Measurements from ENCODE around the gene PTPRD.

PTPRD gene

GRCh38 chr9:8905731-8906130 lies 1707.1 kb downstream of the PTPRD start:
- TF ChIP-seq CTCF (conservative IDR thresholded peaks at IDR 0.05; ENCODE audit: low read length): no peak
- TF ChIP-seq EZH2phosphoT487 (IDR thresholded peaks at IDR 0.05; ENCODE audit: borderline replicate concordance): no peak
- Histone ChIP-seq H3K27me3 (ENCODE audit: insufficient read depth, low read length, poor library complexity, severe bottlenecking) (no peaks in the 10 kb centered on the region), H3K9me2 (replicated peaks; ENCODE audit: low read depth, low read length) (no peaks in the 10 kb centered on the region), H3K36me3 (ENCODE audit: insufficient read depth, low read length) (no peaks in the 10 kb centered on the region), H3K4me2 (ENCODE audit: low read depth, low read length, poor library complexity, severe bottlenecking) (no peak overlapping the region), H3K4me3 (ENCODE audit: low read length, poor library complexity, severe bottlenecking) (no peak overlapping the region), H3F3A (ENCODE audit: low read depth) (0 out of 2 replicates have a peak, but pooled peaks cover 4% of the 10 kb centered on the region), H3K4me1 (ENCODE audit: insufficient read depth, low read length, poor library complexity, severe bottlenecking) (no peaks in the 10 kb centered on the region), H4K20me1 (ENCODE audit: insufficient read depth, low read length, poor library complexity, severe bottlenecking) (no peaks in the 10 kb centered on the region), H3K9me3 (ENCODE audit: insufficient read depth, low read depth, low read length) (peaks cover 12% of the 10 kb centered on the region), H3K79me2 (ENCODE audit: insufficient read depth, low read length) (no peaks in the 10 kb centered on the region), H2AFZ (ENCODE audit: low read length) (no peak overlapping the region), H3K9ac (ENCODE audit: low read depth, low read length, poor library complexity, severe bottlenecking) (no peak overlapping the region)

- no peak overlapping the region for H2AFZ ChIP-seq (ENCODE audit: low read length)
- no peaks in the 10 kb centered on the region for H3K9me2 ChIP-seq (replicated peaks; ENCODE audit: low read depth, low read length)
- no peaks in the 10 kb centered on the region for H3K36me3 ChIP-seq (ENCODE audit: insufficient read depth, low read length)
- H3K9me3 ChIP-seq (ENCODE audit: insufficient read depth, low read depth, low read length): peaks cover 12% of the 10 kb centered on the region
- no peak overlapping the region for H3K9ac ChIP-seq (ENCODE audit: low read depth, low read length, poor library complexity, severe bottlenecking)
- H3F3A ChIP-seq (ENCODE audit: low read depth): 0 out of 2 replicates have a peak, but pooled peaks cover 4% of the 10 kb centered on the region
- H3K27me3 ChIP-seq (ENCODE audit: insufficient read depth, low read length, poor library complexity, severe bottlenecking): no peaks in the 10 kb centered on the region
- H3K4me1 ChIP-seq (ENCODE audit: insufficient read depth, low read length, poor library complexity, severe bottlenecking): no peaks in the 10 kb centered on the region
- H4K20me1 ChIP-seq (ENCODE audit: insufficient read depth, low read length, poor library complexity, severe bottlenecking): no peaks in the 10 kb centered on the region
- no peak overlapping the region for H3K4me2 ChIP-seq (ENCODE audit: low read depth, low read length, poor library complexity, severe bottlenecking)
- no peak overlapping the region for H3K4me3 ChIP-seq (ENCODE audit: low read length, poor library complexity, severe bottlenecking)
- TF ChIP-seq EZH2phosphoT487 (IDR thresholded peaks at IDR 0.05; ENCODE audit: borderline replicate concordance): no peak
- TF ChIP-seq CTCF (conservative IDR thresholded peaks at IDR 0.05; ENCODE audit: low read length): no peak
- H3K79me2 ChIP-seq (ENCODE audit: insufficient read depth, low read length): no peaks in the 10 kb centered on the region
Observed at GRCh38 chr9:8904771-8905515, 1707.9 kb downstream of the PTPRD start.

- Histone ChIP-seq H3K4me2 (ENCODE audit: low read depth, low read length, poor library complexity, severe bottlenecking) (no peak overlapping the region), H3K4me3 (ENCODE audit: low read length, poor library complexity, severe bottlenecking) (no peak overlapping the region), H2AFZ (ENCODE audit: low read length) (no peak overlapping the region), H4K20me1 (ENCODE audit: insufficient read depth, low read length, poor library complexity, severe bottlenecking) (no peaks in the 10 kb centered on the region), H3K36me3 (ENCODE audit: insufficient read depth, low read length) (no peaks in the 10 kb centered on the region), H3K9me2 (replicated peaks; ENCODE audit: low read depth, low read length) (no peaks in the 10 kb centered on the region), H3K4me1 (ENCODE audit: insufficient read depth, low read length, poor library complexity, severe bottlenecking) (no peaks in the 10 kb centered on the region), H3K27me3 (ENCODE audit: insufficient read depth, low read length, poor library complexity, severe bottlenecking) (no peaks in the 10 kb centered on the region), H3K9me3 (ENCODE audit: insufficient read depth, low read depth, low read length) (peaks cover 11% of the 10 kb centered on the region), H3K9ac (ENCODE audit: low read depth, low read length, poor library complexity, severe bottlenecking) (no peak overlapping the region), H3K79me2 (ENCODE audit: insufficient read depth, low read length) (no peaks in the 10 kb centered on the region), H3F3A (ENCODE audit: low read depth) (0 out of 2 replicates have a peak, but pooled peaks cover 4% of the 10 kb centered on the region)
- TF ChIP-seq EZH2phosphoT487 (IDR thresholded peaks at IDR 0.05; ENCODE audit: borderline replicate concordance) (no peak), CTCF (conservative IDR thresholded peaks at IDR 0.05; ENCODE audit: low read length) (no peak)
Observed at GRCh38 chr9:8903077-8903476, 1709.7 kb downstream of the PTPRD start.

Data from Loucy (cell line).